GM19035 (cell line): Measurements from ENCODE around the gene BATF3.
"Not testable (repeated sequence)": the region's sequence is repeated elsewhere in the genome, so short reads cannot be mapped to it uniquely, and the experiment has no call there.

ENCODE experiments used
- ATAC-seq: cut with Tn5 transposase; IDR thresholded peaks from one replicate; pipeline ENCODE4 v1.9.1; 2021; ENCODE audit not compliant: unreplicated experiment

Gene BATF3

GRCh38 chr1:212664409-212665199 is 35.0 kb downstream of the BATF3 start:
- no peak for ATAC-seq

- ATAC-seq = not testable (repeated sequence)
These were observed 41.4 kb downstream of the BATF3 start for GRCh38 chr1:212658250-212658649.

GRCh38 chr1:212656730-212657129 is 42.9 kb downstream of the BATF3 start:
- ATAC-seq = no peak

GRCh38 chr1:212655668-212656440 is 43.8 kb downstream of the BATF3 start:
- no peak for ATAC-seq

GRCh38 chr1:212652609-212653008 is 47.0 kb downstream of the BATF3 start:
- ATAC-seq = no peak

- no peak for ATAC-seq
These were observed 47.7 kb downstream of the BATF3 start for GRCh38 chr1:212651977-212652376.

GRCh38 chr1:212651521-212651920 is 48.1 kb downstream of the BATF3 start:
- ATAC-seq = no peak

- ATAC-seq = no peak
These were observed 49.4 kb downstream of the BATF3 start for GRCh38 chr1:212650228-212650627.

- ATAC-seq = no peak
These were observed 50.6 kb downstream of the BATF3 start for GRCh38 chr1:212649020-212649419.

- no peak for ATAC-seq
These were observed 51.2 kb downstream of the BATF3 start for GRCh38 chr1:212648431-212648830.

GRCh38 chr1:212647004-212647403 is 52.6 kb downstream of the BATF3 start:
- ATAC-seq = no peak

GRCh38 chr1:212646588-212646987 is 53.1 kb downstream of the BATF3 start:
- no peak for ATAC-seq

- no peak for ATAC-seq
These were observed 53.8 kb downstream of the BATF3 start for GRCh38 chr1:212645546-212646543.

- no peak for ATAC-seq
These were observed 54.6 kb downstream of the BATF3 start for GRCh38 chr1:212644866-212645545.

GRCh38 chr1:212643877-212644276 is 55.8 kb downstream of the BATF3 start:
- ATAC-seq = no peak

- ATAC-seq = no peak
These were observed 57.7 kb downstream of the BATF3 start for GRCh38 chr1:212641956-212642355.

- no peak for ATAC-seq
These were observed 59.3 kb downstream of the BATF3 start for GRCh38 chr1:212640223-212640878.

GRCh38 chr1:212639524-212639923 is 60.1 kb downstream of the BATF3 start:
- ATAC-seq = not testable (repeated sequence)

GRCh38 chr1:212638492-212639151 is 61.0 kb downstream of the BATF3 start:
- ATAC-seq = no peak
